Naive thymus-derived CD4-positive, alpha-beta T cell (primary cell): Measurements from ENCODE around the gene KATNAL1. TPM values are rescaled to one million over a fixed set of nuclear protein-coding genes. Genes with fewer than 3 reads are reported as not detected.

ENCODE experiments used
- ATAC-seq: fragments of 150-1000 bp; cut with Tn5 transposase; 2 replicates; pipeline ENCODE4 v1.10.0; 2021; ENCODE audit warnings: mild to moderate bottlenecking, moderate library complexity
- CTCF ChIA-PET: fragments of 350-600 bp; sonication (Branson Sonifier 250); formaldehyde crosslinking; loops from one replicate; lab custom pipeline; 2021; ENCODE audit warnings: antibody characterized with exemption; lab: Charles Lee
- POLR2A ChIA-PET: fragments of 350-600 bp; sonication (Branson Sonifier 250); formaldehyde crosslinking; loops from one replicate; lab custom pipeline; 2021; ENCODE audit warnings: antibody characterized with exemption, inconsistent platforms; lab: Charles Lee
- DNase-seq, 9 donors: peaks; one replicate each; pipeline versions ENCODE4 v3.0.0 to v3.0.0-alpha.2; 2020 to 2022; ENCODE audit warnings: mixed read lengths in 1 of 9
- H3K27ac ChIP-seq: one replicate; pipeline ENCODE4 v1.7.0; 2013; ENCODE audit warnings: mild to moderate bottlenecking, low read depth, low read length, moderate library complexity
- H3K27me3 ChIP-seq, 2 donors: one replicate each; pipeline ENCODE4 v1.7.0; 2013; ENCODE audit warnings: low read length in 2 of 2, mild to moderate bottlenecking in 2 of 2, moderate library complexity in 2 of 2; ENCODE audit not compliant: control insufficient read depth in 2 of 2, insufficient read depth in 2 of 2
- H3K36me3 ChIP-seq, 3 experiments: 1 replicate in 2 of 3; 2 replicates in 1 of 3; pipeline ENCODE4 v1.7.0; 2013; ENCODE audit warnings: low read length in 3 of 3, mild to moderate bottlenecking in 3 of 3, moderate library complexity in 1 of 3; ENCODE audit not compliant: insufficient read depth in 3 of 3, control insufficient read depth in 2 of 3
- H3K4me1 ChIP-seq, 2 donors: one replicate each; pipeline ENCODE4 v1.7.0; 2013; ENCODE audit warnings: low read length in 2 of 2, mild to moderate bottlenecking in 2 of 2, moderate library complexity in 1 of 2; ENCODE audit not compliant: control insufficient read depth in 2 of 2, insufficient read depth in 2 of 2
- H3K4me3 ChIP-seq: 2 replicates; pipeline ENCODE4 v1.7.0; 2013; ENCODE audit warnings: mild to moderate bottlenecking, low read length
- H3K9me3 ChIP-seq, 3 experiments: 1 replicate in 2 of 3; 2 replicates in 1 of 3; pipeline ENCODE4 v1.7.0; 2013; ENCODE audit warnings: low read length in 3 of 3; ENCODE audit not compliant: control insufficient read depth in 2 of 3
- H3K27ac Mint-ChIP-seq, 9 donors: one replicate each; pipeline ENCODE4 v1.8.0; 2020 to 2022; ENCODE audit warnings: mixed read lengths in 9 of 9, mild to moderate bottlenecking in 8 of 9, moderate library complexity in 5 of 9, inconsistent platforms in 2 of 9
- H3K27me3 Mint-ChIP-seq, 5 donors: one replicate each; pipeline ENCODE4 v1.8.0; 2021 to 2022; ENCODE audit warnings: mixed read lengths in 5 of 5, mild to moderate bottlenecking in 1 of 5
- H3K36me3 Mint-ChIP-seq, 5 donors: one replicate each; pipeline ENCODE4 v1.8.0; 2020 to 2022; ENCODE audit warnings: mixed read lengths in 5 of 5, mild to moderate bottlenecking in 3 of 5, inconsistent platforms in 1 of 5
- H3K4me1 Mint-ChIP-seq, 7 donors: one replicate each; pipeline ENCODE4 v1.8.0; 2020 to 2022; ENCODE audit warnings: mixed read lengths in 7 of 7, mild to moderate bottlenecking in 3 of 7, inconsistent platforms in 1 of 7
- H3K4me3 Mint-ChIP-seq, 10 donors: one replicate each; pipeline ENCODE4 v1.8.0; 2020 to 2022; ENCODE audit warnings: mild to moderate bottlenecking in 10 of 10, mixed read lengths in 10 of 10, moderate library complexity in 6 of 10, inconsistent platforms in 2 of 10
- H3K9me3 Mint-ChIP-seq, 11 donors: one replicate each; pipeline ENCODE4 v1.8.0; 2020 to 2022; ENCODE audit warnings: mixed read lengths in 11 of 11, mild to moderate bottlenecking in 4 of 11, inconsistent platforms in 1 of 11, moderate library complexity in 1 of 11
- intact Hi-C, 2 donors: fragments of 100-400 bp; cut with micrococcal nuclease; formaldehyde crosslinking; loops; one replicate each; pipeline ENCODE4 v1.15.1; 2023
- polyA plus RNA-seq, 2 donors: library from polyadenylated mRNA; unstranded; fragments of 300-500 nt; fragmentation: Illumina TruSeq; gene quantifications; one replicate each; pipeline ENCODE4 v1.2.3, GENCODE V29; 2021
- total RNA-seq, 6 experiments: library from RNA in 5 of 6; stranded (reverse) in 5 of 6; gene quantifications; 1 replicate in 5 of 6; 2 replicates in 1 of 6; pipeline ENCODE4 v1.2.3 and lab custom pipeline; 2021 to 2026

Gene KATNAL1
- total and polyA plus RNA-seq, 7 experiments from 2014 or later, result 0.25 to 16.8 (median 2.4) TPM

DNA sequence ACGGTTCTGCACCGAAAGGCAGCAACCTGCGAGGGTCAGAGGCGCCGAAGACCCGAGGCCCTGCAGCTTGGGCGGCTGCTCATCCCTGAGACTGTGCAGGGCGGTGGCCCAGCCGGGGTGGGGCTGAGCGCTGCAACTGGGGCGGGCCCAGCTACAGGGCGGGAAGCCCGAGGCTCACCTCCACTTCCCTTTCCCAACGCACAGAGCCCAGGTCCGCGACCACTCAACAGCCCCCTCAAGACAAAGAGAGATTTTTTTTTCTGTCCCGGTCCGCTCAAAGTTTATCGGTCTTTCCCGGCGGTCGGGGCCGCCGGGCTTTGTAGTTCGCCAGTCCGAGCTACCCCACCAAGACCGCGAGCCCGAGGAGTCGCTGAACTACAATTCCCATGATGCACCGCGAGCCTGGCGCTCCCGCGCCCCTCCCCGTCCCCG is 573 bp downstream of the KATNAL1 start:
- ChIA-PET POLR2A (interaction anchor here (0.7 to 3.5 kb wide), 14 partner anchors 10 to 158 kb away, joined by 3 to 14 read pairs (median 3); partner anchors contain the start of genes HMGB1 and UBE2L5), CTCF (interaction anchor here (0.6 to 1.9 kb wide), 5 partner anchors 39 to 232 kb away, joined by 3 to 7 read pairs (median 4); no protein-coding TSS in a partner anchor)
- intact Hi-C loops, result loop anchor here (1.0 to 5.0 kb wide), 20 partner anchors 40 to 856 kb away; partner anchors contain the start of genes UBL3 (in 2 of the 2), USPL1 (in 2 of the 2) and SLC7A1 (in 1 of the 2)
- peak; percentile 95 for ATAC-seq
- H3K4me3 Mint-ChIP-seq, result peak overlapping the region; percentile 79 to 92 (median 89)
- H3K27me3 Mint-ChIP-seq, result no peaks in the 10 kb centered on the region
- H3K27ac Mint-ChIP-seq, result peak overlapping the region in 8 of 9 donors; percentile 37 to 89 (median 82)
- Histone ChIP-seq H3K9me3 (no peaks in the 10 kb centered on the region), H3K36me3 (peaks cover 0 to 5% (median 0%) of the 10 kb centered on the region in 3 experiments), H3K4me1 (peaks cover 0 to 4% of the 10 kb centered on the region in 2 donors), H3K27me3 (no peaks in the 10 kb centered on the region), H3K27ac (peak overlapping the region; percentile 78), H3K4me3 (peak overlapping the region; percentile 96)
- H3K4me1 Mint-ChIP-seq, result peaks cover 0 to 48% (median 7%) of the 10 kb centered on the region in 7 donors
- peaks cover 0 to 9% (median 0%) of the 10 kb centered on the region in 5 donors for H3K36me3 Mint-ChIP-seq
- peak; percentile 78 to 91 (median 88) for DNase-seq
- no peaks in the 10 kb centered on the region for H3K9me3 Mint-ChIP-seq

DNA sequence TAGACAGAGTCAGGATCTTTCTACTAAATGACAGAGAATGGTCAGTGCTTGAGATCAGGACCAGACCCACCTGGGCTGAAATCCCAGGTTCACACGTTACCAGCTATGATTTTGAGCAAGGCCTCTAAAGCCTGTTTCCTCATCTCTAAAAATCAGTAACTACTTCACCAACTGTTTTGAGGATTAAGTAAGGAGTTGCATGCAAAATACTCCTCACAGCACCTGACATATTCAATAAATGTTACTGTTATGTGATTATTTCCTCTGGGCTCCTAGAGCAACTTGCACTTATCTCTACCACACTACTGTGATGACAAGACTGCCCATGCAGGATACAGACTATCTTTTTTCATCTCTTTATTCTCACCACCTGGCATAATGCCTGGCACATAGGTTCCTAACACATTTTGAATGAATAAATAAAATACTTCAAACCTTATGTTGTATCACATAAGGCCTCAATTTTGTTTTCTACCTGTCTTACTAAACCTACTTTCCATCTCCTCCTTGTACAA is 1.8 kb downstream of the KATNAL1 start:
- POLR2A ChIA-PET, result no interaction called here
- Histone ChIP-seq H3K36me3 (peaks cover 0 to 5% (median 0%) of the 10 kb centered on the region in 3 experiments), H3K4me3 (no peak overlapping the region), H3K4me1 (peaks cover 0 to 4% of the 10 kb centered on the region in 2 donors), H3K9me3 (no peaks in the 10 kb centered on the region), H3K27ac (no peak overlapping the region), H3K27me3 (no peaks in the 10 kb centered on the region)
- intact Hi-C loops, result loop anchor here (5.0 kb wide), 3 partner anchors 92 to 437 kb away; no protein-coding TSS in a partner anchor
- Mint-ChIP-seq H3K36me3 (peaks cover 0 to 9% (median 0%) of the 10 kb centered on the region in 5 donors), H3K27ac (no peak overlapping the region), H3K4me3 (peak overlapping the region in 3 of 10 donors; percentile 28 to 58 (median 58)), H3K27me3 (no peaks in the 10 kb centered on the region), H3K4me1 (peaks cover 0 to 48% (median 7%) of the 10 kb centered on the region in 7 donors), H3K9me3 (no peaks in the 10 kb centered on the region)
- DNase-seq (no peak), ATAC-seq (no peak)
- CTCF ChIA-PET, result interaction anchor here (1.9 kb wide), 1 partner anchor 173 kb away, joined by 7 read pairs; no protein-coding TSS in a partner anchor

DNA sequence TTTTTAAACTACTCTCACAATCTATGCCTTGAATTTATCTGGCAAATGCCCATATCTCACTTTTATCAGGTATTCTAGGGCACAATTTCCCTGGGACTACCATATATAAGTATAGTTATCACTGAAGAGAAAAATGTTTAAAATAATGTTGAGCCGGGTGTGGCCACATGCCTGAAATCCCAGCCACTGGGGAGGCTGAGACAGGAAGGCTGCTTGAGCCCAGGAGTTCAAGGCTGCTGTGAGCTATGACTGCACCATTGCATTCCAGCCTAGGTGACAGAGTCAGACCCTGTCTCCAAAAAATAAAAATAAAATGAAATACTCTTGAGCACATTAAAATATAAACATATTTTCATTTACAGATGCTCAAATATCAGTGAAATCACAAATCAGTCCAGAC is 4.1 kb downstream of the KATNAL1 start:
- peaks cover 0 to 4% of the 10 kb centered on the region in 2 donors for H3K4me1 ChIP-seq
- no peaks in the 10 kb centered on the region for H3K9me3 ChIP-seq
- no peak overlapping the region for H3K4me3 ChIP-seq
- ATAC-seq, result no peak
- H3K4me3 Mint-ChIP-seq, result no peak overlapping the region
- peaks cover 0 to 5% (median 0%) of the 10 kb centered on the region in 3 experiments for H3K36me3 ChIP-seq
- ChIA-PET POLR2A (no interaction called here), CTCF (no interaction called here)
- no peaks in the 10 kb centered on the region for H3K27me3 ChIP-seq
- H3K9me3 Mint-ChIP-seq, result no peaks in the 10 kb centered on the region
- H3K36me3 Mint-ChIP-seq, result peaks cover 0 to 7% (median 0%) of the 10 kb centered on the region in 5 donors
- no peak overlapping the region for H3K27ac ChIP-seq
- no peak for DNase-seq
- no peak overlapping the region for H3K27ac Mint-ChIP-seq
- intact Hi-C loops, result no loop called here
- peaks cover 0 to 2% (median 0%) of the 10 kb centered on the region in 5 donors for H3K27me3 Mint-ChIP-seq
- peaks cover 4 to 42% (median 5%) of the 10 kb centered on the region in 7 donors for H3K4me1 Mint-ChIP-seq

DNA sequence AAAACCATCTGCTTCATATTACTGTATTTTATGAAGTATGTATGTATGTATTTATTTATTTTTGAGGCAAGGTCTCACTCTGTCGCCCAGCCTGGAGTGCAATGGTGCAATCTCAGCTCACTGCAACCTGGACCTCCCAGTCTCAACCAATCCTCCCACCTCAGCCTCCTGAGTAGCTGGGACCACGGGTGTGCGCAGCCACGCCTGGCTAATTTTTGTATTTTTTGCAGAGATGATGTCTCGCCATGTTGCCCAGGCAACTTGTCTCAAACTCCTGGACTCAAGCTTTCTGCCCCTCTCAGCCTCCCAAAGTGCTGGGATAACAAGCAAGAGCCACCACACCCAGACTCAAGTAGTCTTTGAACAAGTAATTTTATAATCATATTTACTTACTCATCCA is 5.5 kb downstream of the KATNAL1 start:
- ATAC-seq (no peak), DNase-seq (no peak)
- Mint-ChIP-seq H3K27me3 (peaks cover 0 to 2% (median 0%) of the 10 kb centered on the region in 5 donors), H3K4me3 (no peak overlapping the region), H3K9me3 (no peaks in the 10 kb centered on the region), H3K4me1 (peaks cover 4 to 39% (median 5%) of the 10 kb centered on the region in 7 donors), H3K36me3 (peaks cover 0 to 7% (median 0%) of the 10 kb centered on the region in 5 donors), H3K27ac (no peak overlapping the region)
- CTCF ChIA-PET, result no interaction called here
- intact Hi-C loops, result no loop called here
- H3K27ac ChIP-seq, result no peak overlapping the region
- H3K9me3 ChIP-seq, result no peaks in the 10 kb centered on the region
- H3K4me1 ChIP-seq, result peaks cover 0 to 4% of the 10 kb centered on the region in 2 donors
- POLR2A ChIA-PET, result no interaction called here
- H3K4me3 ChIP-seq, result no peak overlapping the region
- no peaks in the 10 kb centered on the region for H3K27me3 ChIP-seq
- H3K36me3 ChIP-seq, result peaks cover 0 to under 1% (median 0%) of the 10 kb centered on the region in 3 experiments

DNA sequence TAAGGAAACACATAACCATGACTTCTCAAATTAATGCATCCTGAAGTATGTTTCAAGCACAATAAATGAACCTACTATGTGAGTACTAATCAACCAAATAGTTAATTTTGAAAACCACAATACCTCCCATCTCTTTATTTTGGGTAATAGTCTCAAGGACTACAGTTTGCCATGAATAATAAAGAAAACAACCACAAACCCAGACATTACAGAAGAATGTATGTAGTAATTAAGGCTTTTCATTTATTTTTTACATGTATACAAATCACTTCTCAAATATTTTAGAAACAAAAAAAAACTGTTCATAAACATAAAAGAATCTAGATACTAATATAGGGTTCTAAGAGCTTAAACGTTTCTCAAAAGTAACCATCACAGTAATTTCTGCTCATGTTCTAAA is 6.8 kb downstream of the KATNAL1 start:
- DNase-seq (no peak), ATAC-seq (no peak)
- H3K27me3 ChIP-seq, result no peaks in the 10 kb centered on the region
- intact Hi-C loops, result no loop called here
- Mint-ChIP-seq H3K36me3 (peaks cover 0 to 7% (median 0%) of the 10 kb centered on the region in 5 donors), H3K4me1 (peaks cover 0 to 34% (median 0%) of the 10 kb centered on the region in 7 donors), H3K4me3 (no peak overlapping the region), H3K27me3 (peaks cover 0 to 2% (median 0%) of the 10 kb centered on the region in 5 donors), H3K9me3 (no peaks in the 10 kb centered on the region), H3K27ac (no peak overlapping the region)
- no peaks in the 10 kb centered on the region for H3K4me1 ChIP-seq
- ChIA-PET POLR2A (interaction anchor here (0.7 kb wide), 1 partner anchor 375 kb away, joined by 4 read pairs; no protein-coding TSS in a partner anchor), CTCF (interaction anchor here (0.5 to 1.0 kb wide), 2 partner anchors 22 to 169 kb away, joined by 3 to 7 read pairs; no protein-coding TSS in a partner anchor)
- H3K36me3 ChIP-seq, result no peaks in the 10 kb centered on the region
- H3K27ac ChIP-seq, result no peak overlapping the region
- no peak overlapping the region for H3K4me3 ChIP-seq
- H3K9me3 ChIP-seq, result no peaks in the 10 kb centered on the region

DNA sequence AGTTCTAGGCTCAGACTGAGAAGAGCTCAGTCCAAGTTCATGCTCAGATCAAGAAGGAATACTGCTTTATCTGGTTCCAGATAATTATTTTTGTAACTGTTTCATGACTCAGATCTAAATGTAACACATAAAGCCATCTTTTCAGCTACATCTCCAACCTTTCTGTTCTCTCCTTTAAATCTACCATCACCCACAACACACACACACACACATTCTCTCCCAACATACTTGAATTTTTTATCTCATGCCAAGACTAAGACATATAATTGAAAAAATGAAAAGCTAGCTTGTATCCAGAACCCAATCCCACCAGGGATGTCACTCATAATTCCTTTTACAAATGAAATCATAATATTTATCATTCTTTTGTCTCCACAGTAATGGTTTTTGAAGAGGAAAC is 7.6 kb downstream of the KATNAL1 start:
- Histone ChIP-seq H3K27me3 (no peaks in the 10 kb centered on the region), H3K9me3 (no peaks in the 10 kb centered on the region), H3K4me1 (no peaks in the 10 kb centered on the region), H3K4me3 (no peak overlapping the region), H3K27ac (no peak overlapping the region), H3K36me3 (no peaks in the 10 kb centered on the region)
- POLR2A ChIA-PET, result interaction anchor here (0.9 kb wide), 1 partner anchor 10 kb away, joined by 3 read pairs; no protein-coding TSS in a partner anchor
- H3K4me1 Mint-ChIP-seq, result peaks cover 0 to 26% (median 0%) of the 10 kb centered on the region in 7 donors
- H3K4me3 Mint-ChIP-seq, result no peak overlapping the region
- no peak overlapping the region for H3K27ac Mint-ChIP-seq
- DNase-seq, result no peak
- no peak for ATAC-seq
- H3K27me3 Mint-ChIP-seq, result peaks cover 0 to 2% (median 0%) of the 10 kb centered on the region in 5 donors
- no peaks in the 10 kb centered on the region for H3K9me3 Mint-ChIP-seq
- CTCF ChIA-PET, result no interaction called here
- peaks cover 0 to 10% (median 3%) of the 10 kb centered on the region in 5 donors for H3K36me3 Mint-ChIP-seq
- intact Hi-C loops, result no loop called here
